Measurements from ENCODE around the gene HSF4.
A peak's percentile ranks its signal among the peaks of the same experiment; 100 is the strongest.

The HSF4 gene

DNA sequence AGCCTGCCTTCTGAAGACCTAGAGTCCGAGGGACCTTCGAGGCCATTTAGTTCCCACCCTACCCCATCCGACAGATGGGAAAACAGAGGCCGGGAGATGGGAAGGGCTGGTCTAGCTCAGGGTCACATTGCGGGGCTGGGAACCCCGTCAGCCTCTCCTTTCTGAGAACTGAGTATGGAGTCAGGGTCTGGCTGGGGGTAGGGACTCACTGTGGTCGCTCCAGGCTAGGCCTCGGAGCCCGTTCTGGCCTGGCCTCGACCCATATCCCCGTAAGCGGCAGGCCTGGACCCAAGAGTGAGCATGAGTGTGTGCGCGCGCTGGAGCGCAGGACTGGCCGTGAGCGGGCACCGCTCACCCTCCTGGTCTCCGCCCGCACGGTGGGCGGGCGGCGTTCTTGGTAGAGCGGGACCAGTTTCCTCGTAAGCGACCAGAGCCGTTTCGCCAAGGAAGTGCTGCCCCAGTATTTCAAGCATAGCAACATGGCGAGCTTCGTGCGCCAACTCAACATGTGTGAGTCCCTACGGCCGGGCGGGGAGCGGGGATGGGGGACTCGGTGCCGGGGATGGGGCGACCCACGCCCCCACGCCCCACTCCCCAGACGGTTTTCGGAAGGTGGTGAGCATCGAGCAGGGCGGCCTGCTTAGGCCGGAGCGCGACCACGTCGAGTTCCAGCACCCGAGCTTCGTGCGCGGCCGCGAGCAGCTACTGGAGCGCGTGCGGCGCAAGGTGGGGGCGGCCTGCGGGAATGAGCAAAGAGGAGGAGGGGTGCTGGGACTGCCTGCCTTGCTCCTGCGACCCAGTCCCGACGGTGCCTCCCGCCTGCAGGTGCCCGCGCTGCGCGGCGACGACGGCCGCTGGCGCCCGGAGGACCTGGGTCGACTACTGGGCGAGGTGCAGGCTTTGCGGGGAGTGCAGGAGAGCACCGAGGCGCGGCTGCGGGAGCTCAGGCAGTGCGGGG, 855 bp downstream of the HSF4 start:
- Histone ChIP-seq H3K36me3 (ENCODE audit: control insufficient read depth, insufficient read depth, low read length) (no peaks in the 10 kb centered on the region), H3K4me1 (ENCODE audit: control insufficient read depth, insufficient read depth, low read length) (peaks cover 16% of the 10 kb centered on the region), H3K27me3 (ENCODE audit: control insufficient read depth, insufficient read depth, low read length) (peaks cover 35% of the 10 kb centered on the region), H3K4me3 (ENCODE audit: low read length) (peak overlapping the region; percentile 54), H3K9ac (ENCODE audit: low read length) (no peak overlapping the region), H3K27ac (ENCODE audit: low read depth, low read length) (peak overlapping the region; percentile 36)

DNA sequence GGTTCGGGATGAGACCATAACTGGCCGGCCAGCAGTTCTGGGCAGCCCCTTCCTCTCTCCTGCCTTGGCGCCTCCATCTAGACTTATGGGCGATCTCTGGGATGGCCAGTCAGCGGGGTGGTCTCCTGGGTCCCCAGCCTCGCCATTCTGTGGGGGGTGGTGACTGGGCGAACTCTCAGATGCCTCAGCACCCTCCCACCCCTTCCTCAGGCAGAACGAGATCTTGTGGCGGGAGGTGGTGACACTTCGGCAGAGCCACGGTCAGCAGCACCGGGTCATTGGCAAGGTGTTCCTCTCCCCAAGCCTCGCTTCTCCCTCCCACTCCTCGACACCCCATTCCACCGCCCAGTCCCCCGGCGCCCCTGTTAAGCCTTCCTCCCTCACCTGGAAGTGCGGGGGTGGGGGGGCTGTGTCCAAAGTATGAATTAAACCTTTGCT, 1.6 kb downstream of the HSF4 start:
- Histone ChIP-seq H3K27ac (ENCODE audit: low read depth, low read length) (no peak overlapping the region), H3K27me3 (ENCODE audit: control insufficient read depth, insufficient read depth, low read length) (peaks cover 35% of the 10 kb centered on the region), H3K9ac (ENCODE audit: low read length) (no peak overlapping the region), H3K4me3 (ENCODE audit: low read length) (no peak overlapping the region), H3K36me3 (ENCODE audit: control insufficient read depth, insufficient read depth, low read length) (no peaks in the 10 kb centered on the region), H3K4me1 (ENCODE audit: control insufficient read depth, insufficient read depth, low read length) (peaks cover 18% of the 10 kb centered on the region)

GRCh38 chr16:67166598-67167168, 2.1 kb downstream of the HSF4 start:
- no peak overlapping the region for H3K27ac ChIP-seq (ENCODE audit: low read depth, low read length)
- H3K4me3 ChIP-seq (ENCODE audit: low read length) = no peak overlapping the region
- H3K27me3 ChIP-seq (ENCODE audit: control insufficient read depth, insufficient read depth, low read length) = peaks cover 32% of the 10 kb centered on the region
- H3K36me3 ChIP-seq (ENCODE audit: control insufficient read depth, insufficient read depth, low read length) = no peaks in the 10 kb centered on the region
- peaks cover 19% of the 10 kb centered on the region for H3K4me1 ChIP-seq (ENCODE audit: control insufficient read depth, insufficient read depth, low read length)
- H3K9ac ChIP-seq (ENCODE audit: low read length) = no peak overlapping the region

DNA sequence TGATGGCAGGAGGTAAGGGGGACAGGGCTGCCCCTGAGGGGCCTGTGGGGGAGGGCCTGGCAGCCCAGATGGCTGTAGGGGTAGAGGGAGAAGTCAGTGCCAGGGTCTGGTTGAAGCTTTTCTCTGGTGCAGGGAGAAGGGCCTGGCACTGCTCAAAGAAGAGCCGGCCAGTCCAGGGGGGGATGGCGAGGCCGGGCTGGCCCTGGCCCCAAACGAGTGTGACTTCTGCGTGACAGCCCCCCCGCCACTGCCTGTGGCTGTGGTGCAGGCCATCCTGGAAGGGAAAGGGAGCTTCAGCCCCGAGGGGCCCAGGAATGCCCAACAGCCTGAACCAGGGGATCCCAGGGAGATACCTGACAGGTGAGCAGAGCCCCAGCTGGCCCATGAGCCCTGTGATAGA, 3.0 kb downstream of the HSF4 start:
- H3K4me1 ChIP-seq (ENCODE audit: control insufficient read depth, insufficient read depth, low read length) = peaks cover 19% of the 10 kb centered on the region
- no peak overlapping the region for H3K27ac ChIP-seq (ENCODE audit: low read depth, low read length)
- H3K27me3 ChIP-seq (ENCODE audit: control insufficient read depth, insufficient read depth, low read length) = peaks cover 29% of the 10 kb centered on the region
- no peaks in the 10 kb centered on the region for H3K36me3 ChIP-seq (ENCODE audit: control insufficient read depth, insufficient read depth, low read length)
- H3K9ac ChIP-seq (ENCODE audit: low read length) = no peak overlapping the region
- H3K4me3 ChIP-seq (ENCODE audit: low read length) = no peak overlapping the region

DNA sequence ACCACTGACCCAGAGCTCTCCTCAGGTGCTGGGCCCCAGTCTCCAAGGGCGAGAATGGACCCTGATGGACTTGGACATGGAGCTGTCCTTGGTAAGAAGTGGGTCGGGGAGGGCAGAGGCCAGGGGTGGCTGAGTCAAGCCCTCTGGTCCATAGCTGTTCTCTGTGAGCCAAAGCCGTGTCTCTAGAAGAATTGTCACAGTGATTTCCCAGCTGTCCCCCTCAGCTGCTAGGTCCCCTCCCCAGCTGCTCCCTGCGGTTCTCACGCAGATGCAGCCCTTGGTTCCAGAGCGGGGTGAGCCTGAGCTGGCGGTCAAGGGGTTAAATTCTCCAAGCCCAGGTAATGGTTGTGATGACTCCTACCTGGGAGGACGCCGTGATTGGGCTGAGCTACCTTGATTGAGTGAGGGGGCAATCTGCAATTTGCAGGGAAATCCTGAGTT, 4.5 kb downstream of the HSF4 start:
- Histone ChIP-seq H3K27ac (ENCODE audit: low read depth, low read length) (peak overlapping the region; percentile 93), H3K27me3 (ENCODE audit: control insufficient read depth, insufficient read depth, low read length) (peaks cover 18% of the 10 kb centered on the region), H3K36me3 (ENCODE audit: control insufficient read depth, insufficient read depth, low read length) (no peaks in the 10 kb centered on the region), H3K4me3 (ENCODE audit: low read length) (peak overlapping the region; percentile 66), H3K9ac (ENCODE audit: low read length) (no peak overlapping the region), H3K4me1 (ENCODE audit: control insufficient read depth, insufficient read depth, low read length) (peaks cover 20% of the 10 kb centered on the region)

DNA sequence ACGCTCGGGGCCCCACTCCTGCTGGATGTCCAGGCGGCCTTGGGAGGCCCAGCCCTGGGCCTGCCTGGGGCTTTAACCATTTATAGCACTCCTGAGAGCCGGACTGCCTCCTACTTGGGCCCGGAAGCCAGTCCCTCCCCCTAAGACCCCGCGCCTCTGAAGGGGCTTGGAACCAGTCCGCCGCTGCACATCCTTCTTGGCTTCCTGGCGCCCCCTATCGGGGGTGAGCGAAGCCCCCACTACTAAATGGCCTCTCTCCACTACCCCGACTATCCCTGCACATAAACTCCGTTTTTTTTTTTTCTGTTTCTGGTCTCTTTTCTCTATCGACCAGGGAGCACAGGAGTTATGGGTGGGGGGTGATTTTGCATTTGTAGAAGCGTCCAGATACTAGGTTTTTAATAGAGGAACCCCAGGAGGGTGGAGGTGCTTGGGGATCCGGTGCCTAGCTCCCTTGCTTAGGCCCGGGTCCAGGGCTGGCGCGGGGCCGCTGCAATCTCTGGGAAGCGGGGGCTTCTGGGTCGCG, 5.2 kb downstream of the HSF4 start:
- no peaks in the 10 kb centered on the region for H3K36me3 ChIP-seq (ENCODE audit: control insufficient read depth, insufficient read depth, low read length)
- peak overlapping the region; percentile 66 for H3K4me3 ChIP-seq (ENCODE audit: low read length)
- peaks cover 16% of the 10 kb centered on the region for H3K27me3 ChIP-seq (ENCODE audit: control insufficient read depth, insufficient read depth, low read length)
- peak overlapping the region; percentile 93 for H3K27ac ChIP-seq (ENCODE audit: low read depth, low read length)
- H3K9ac ChIP-seq (ENCODE audit: low read length) = peak overlapping the region; percentile 45
- H3K4me1 ChIP-seq (ENCODE audit: control insufficient read depth, insufficient read depth, low read length) = peaks cover 24% of the 10 kb centered on the region

GRCh38 chr16:67170168-67170948, 5.8 kb downstream of the HSF4 start, which contains the start of gene NOL3:
TSS of gene NOL3 (plus strand) at chr16:67170538.
- H3K27me3 ChIP-seq (ENCODE audit: control insufficient read depth, insufficient read depth, low read length) = peaks cover 9% of the 10 kb centered on the region
- peaks cover 25% of the 10 kb centered on the region for H3K4me1 ChIP-seq (ENCODE audit: control insufficient read depth, insufficient read depth, low read length)
- H3K27ac ChIP-seq (ENCODE audit: low read depth, low read length) = peak within 1 kb of the TSS; percentile 93
- no peaks in the 10 kb centered on the region for H3K36me3 ChIP-seq (ENCODE audit: control insufficient read depth, insufficient read depth, low read length)
- peak within 1 kb of the TSS; percentile 52 for H3K9ac ChIP-seq (ENCODE audit: low read length)
- peak within 1 kb of the TSS; percentile 66 for H3K4me3 ChIP-seq (ENCODE audit: low read length)

DNA sequence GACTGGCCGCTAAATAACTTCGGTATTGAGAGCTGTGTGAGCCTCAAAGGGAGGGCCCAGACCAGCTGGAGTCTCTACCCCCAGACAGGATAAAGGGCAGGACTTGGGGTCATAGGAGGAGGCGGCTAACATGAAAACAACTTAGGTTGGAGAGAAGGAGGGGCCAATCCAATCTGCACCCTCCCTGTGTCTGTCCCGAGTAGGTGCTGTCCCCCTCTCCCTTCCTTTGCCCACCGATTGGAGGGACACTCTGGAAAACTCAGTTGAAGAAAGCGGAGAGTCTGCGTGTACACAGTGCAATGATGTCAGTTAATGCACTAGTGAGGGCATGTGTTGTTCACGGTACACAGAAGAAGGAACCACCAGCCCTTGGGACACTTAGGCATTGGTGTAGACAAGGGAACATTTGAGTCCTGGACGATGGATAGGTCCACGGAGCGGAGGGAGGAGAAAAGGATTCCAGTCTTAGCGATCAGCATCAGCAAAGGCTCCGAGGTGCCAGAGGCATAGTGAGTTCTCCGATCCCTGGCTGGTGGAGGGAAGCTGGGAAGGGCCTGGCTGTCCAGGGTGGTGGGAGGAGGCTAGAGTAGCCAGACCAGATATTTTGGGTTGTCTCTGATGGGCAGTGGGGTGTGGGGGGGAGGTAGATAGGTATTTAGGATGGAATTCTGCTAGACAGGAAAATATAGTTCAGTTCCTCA, 6.6 kb downstream of the HSF4 start:
- H3K27me3 ChIP-seq (ENCODE audit: control insufficient read depth, insufficient read depth, low read length) = peaks cover 4% of the 10 kb centered on the region
- H3K27ac ChIP-seq (ENCODE audit: low read depth, low read length) = peak overlapping the region; percentile 93
- H3K9ac ChIP-seq (ENCODE audit: low read length) = peak overlapping the region; percentile 52
- peak overlapping the region; percentile 66 for H3K4me3 ChIP-seq (ENCODE audit: low read length)
- no peaks in the 10 kb centered on the region for H3K36me3 ChIP-seq (ENCODE audit: control insufficient read depth, insufficient read depth, low read length)
- H3K4me1 ChIP-seq (ENCODE audit: control insufficient read depth, insufficient read depth, low read length) = peaks cover 25% of the 10 kb centered on the region

DNA sequence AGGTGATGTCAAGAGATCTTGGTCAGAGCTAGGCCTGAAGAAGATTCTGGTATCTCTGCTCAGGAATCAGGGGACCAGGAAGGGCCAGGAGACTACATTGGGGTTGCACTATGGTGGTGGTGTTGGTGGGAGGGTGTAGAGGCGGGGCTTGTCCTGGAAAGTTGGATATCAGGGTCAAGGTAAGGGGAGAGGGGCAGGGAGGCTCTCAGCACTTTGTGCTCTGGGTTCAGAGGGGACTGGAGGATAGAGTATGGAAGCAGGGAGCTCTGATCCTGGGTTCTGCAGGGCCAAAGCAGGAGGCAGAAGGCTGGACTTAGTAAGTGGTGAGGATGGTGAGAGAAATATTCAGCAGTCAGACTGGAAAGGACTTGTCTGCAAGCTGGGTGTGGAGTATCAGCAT, 8.8 kb downstream of the HSF4 start:
- Histone ChIP-seq H3K4me1 (ENCODE audit: control insufficient read depth, insufficient read depth, low read length) (peaks cover 25% of the 10 kb centered on the region), H3K9ac (ENCODE audit: low read length) (no peak overlapping the region), H3K27ac (ENCODE audit: low read depth, low read length) (peak overlapping the region; percentile 84), H3K4me3 (ENCODE audit: low read length) (peak overlapping the region; percentile 75), H3K27me3 (ENCODE audit: control insufficient read depth, insufficient read depth, low read length) (peaks cover 2% of the 10 kb centered on the region), H3K36me3 (ENCODE audit: control insufficient read depth, insufficient read depth, low read length) (no peaks in the 10 kb centered on the region)

GRCh38 chr16:67173808-67174705, 9.5 kb downstream of the HSF4 start:
- H3K9ac ChIP-seq (ENCODE audit: low read length) = peak overlapping the region; percentile 19
- peak overlapping the region; percentile 84 for H3K27ac ChIP-seq (ENCODE audit: low read depth, low read length)
- no peaks in the 10 kb centered on the region for H3K36me3 ChIP-seq (ENCODE audit: control insufficient read depth, insufficient read depth, low read length)
- H3K27me3 ChIP-seq (ENCODE audit: control insufficient read depth, insufficient read depth, low read length) = peaks cover 2% of the 10 kb centered on the region
- H3K4me1 ChIP-seq (ENCODE audit: control insufficient read depth, insufficient read depth, low read length) = peaks cover 21% of the 10 kb centered on the region
- H3K4me3 ChIP-seq (ENCODE audit: low read length) = peak overlapping the region; percentile 75

GRCh38 chr16:67174706-67175231, 10.2 kb downstream of the HSF4 start:
- Histone ChIP-seq H3K9ac (ENCODE audit: low read length) (no peak overlapping the region), H3K4me3 (ENCODE audit: low read length) (peak overlapping the region; percentile 75), H3K27me3 (ENCODE audit: control insufficient read depth, insufficient read depth, low read length) (peaks cover 2% of the 10 kb centered on the region), H3K4me1 (ENCODE audit: control insufficient read depth, insufficient read depth, low read length) (peaks cover 15% of the 10 kb centered on the region), H3K27ac (ENCODE audit: low read depth, low read length) (peak overlapping the region; percentile 84), H3K36me3 (ENCODE audit: control insufficient read depth, insufficient read depth, low read length) (no peaks in the 10 kb centered on the region)
